Neural cell (in vitro differentiated cells): ENCODE data around the gene ACTG1. TPM values are rescaled to one million over a fixed set of nuclear protein-coding genes. Genes with fewer than 3 reads are reported as not detected.

Experiments
- H2AFZ ChIP-seq: fragments of 200-600, 300-800 bp; sonication (generic), shearing (Covaris generic); 2 replicates; pipeline ENCODE4 v1.6.0; 2014; ENCODE audit warnings: low read depth, mild to moderate bottlenecking, antibody characterized with exemption, low read length, moderate library complexity
- H3F3A ChIP-seq: fragments of 200-600 bp; shearing (Covaris generic); 2 replicates; pipeline ENCODE4 v1.6.1; 2016; ENCODE audit warnings: mild to moderate bottlenecking, moderate library complexity, mixed read lengths, antibody characterized with exemption, low read length; ENCODE audit not compliant: insufficient read depth, poor library complexity, severe bottlenecking
- H3K27ac ChIP-seq: fragments of 200-600, 300-800 bp; sonication (generic), shearing (Covaris generic); 2 replicates; pipeline ENCODE4 v1.5.1; 2014; ENCODE audit warnings: mild to moderate bottlenecking, low read length, moderate library complexity
- H3K27me3 ChIP-seq: fragments of 300-800, 200-600 bp; sonication (generic), shearing (Covaris generic); 2 replicates; pipeline ENCODE4 v1.6.0; 2014; ENCODE audit warnings: mild to moderate bottlenecking, low read depth, low read length, moderate library complexity; ENCODE audit not compliant: insufficient read depth
- H3K36me3 ChIP-seq: fragments of 300-800, 200-600 bp; sonication (generic), shearing (Covaris generic); 2 replicates; pipeline ENCODE4 v1.5.1; 2014; ENCODE audit warnings: mild to moderate bottlenecking, antibody characterized with exemption, low read length, moderate library complexity; ENCODE audit not compliant: insufficient read depth
- H3K4me2 ChIP-seq: fragments of 300-800, 200-600 bp; sonication (generic), shearing (Covaris generic); 2 replicates; pipeline ENCODE4 v1.6.0; 2014; ENCODE audit warnings: mild to moderate bottlenecking, low read length
- H3K4me3 ChIP-seq: fragments of 300-800, 200-600 bp; sonication (generic), shearing (Covaris generic); 2 replicates; pipeline ENCODE4 v1.5.1; 2014; ENCODE audit warnings: mild to moderate bottlenecking, low read length, moderate library complexity
- H3K79me2 ChIP-seq: fragments of 200-600 bp; shearing (Covaris generic); replicated peaks from 2 replicates; pipeline ENCODE4 v1.6.0; 2014; ENCODE audit warnings: mild to moderate bottlenecking, low read length, moderate library complexity; ENCODE audit not compliant: insufficient read depth
- H3K9ac ChIP-seq: fragments of 300-800, 200-600 bp; sonication (generic), shearing (Covaris generic); 2 replicates; pipeline ENCODE4 v1.6.1; 2016; ENCODE audit warnings: mild to moderate bottlenecking, low read length, mixed read lengths
- H3K9me2 ChIP-seq: fragments of 200-600 bp; shearing (Covaris generic); 2 replicates; pipeline ENCODE4 v1.6.1; 2016; ENCODE audit warnings: mild to moderate bottlenecking, low read length, mixed read lengths; ENCODE audit not compliant: insufficient read depth
- H3K9me3 ChIP-seq: fragments of 200-600, 300-800 bp; sonication (generic), shearing (Covaris generic); 2 replicates; pipeline ENCODE4 v1.6.1; 2016; ENCODE audit warnings: mild to moderate bottlenecking, mixed run types, low read length, moderate library complexity, mixed read lengths
- H4K20me1 ChIP-seq: fragments of 200-600 bp; shearing (Covaris generic); 2 replicates; pipeline ENCODE4 v1.6.1; 2016; ENCODE audit warnings: mild to moderate bottlenecking, mixed run types; ENCODE audit not compliant: insufficient read depth
- EP300 ChIP-seq: fragments of 450-650 bp; conservative IDR thresholded peaks from 2 replicates; pipeline ENCODE4 v1.6.1; 2014; ENCODE audit warnings: antibody characterized with exemption, mild to moderate bottlenecking, moderate library complexity; ENCODE audit not compliant: poor library complexity, severe bottlenecking
- EZH2 ChIP-seq: fragments of 200-600, 300-800 bp; shearing (Covaris generic), sonication (generic); IDR thresholded peaks from 2 replicates; pipeline ENCODE4 v1.6.1; 2014; ENCODE audit warnings: antibody characterized with exemption, low read length, borderline replicate concordance, mild to moderate bottlenecking; ENCODE audit not compliant: insufficient read depth, poor library complexity, severe bottlenecking
- MXI1 ChIP-seq: fragments of 450-650 bp; conservative IDR thresholded peaks from 2 replicates; pipeline ENCODE4 v1.6.1; 2014; ENCODE audit warnings: antibody characterized with exemption, mild to moderate bottlenecking; ENCODE audit not compliant: poor library complexity, severe bottlenecking
- POLR2AphosphoS5 ChIP-seq: IDR thresholded peaks from 2 replicates; pipeline ENCODE4 v1.6.1; 2012
- RAD21 ChIP-seq: fragments of 450-650 bp; conservative IDR thresholded peaks from 2 replicates; pipeline ENCODE4 v1.6.1; 2014; ENCODE audit warnings: antibody characterized with exemption, mild to moderate bottlenecking, moderate library complexity
- SMC3 ChIP-seq: fragments of 450-650 bp; conservative IDR thresholded peaks from 2 replicates; pipeline ENCODE4 v1.6.1; 2014; ENCODE audit warnings: antibody characterized with exemption, mild to moderate bottlenecking, moderate library complexity; ENCODE audit not compliant: poor library complexity
- TAF1 ChIP-seq: IDR thresholded peaks from 2 replicates; pipeline ENCODE4 v1.6.1; 2012; ENCODE audit warnings: low read depth
- polyA plus RNA-seq: library from polyadenylated mRNA; depleted of rRNA; stranded (reverse); fragments of >200 nt; gene quantifications from 2 replicates; pipeline ENCODE4 v1.2.3, GENCODE V29; 2014
- TF ChIP-seq, protein P1 (sequence below): IDR thresholded peaks from 2 replicates; pipeline ENCODE4 v1.6.1; 2012; ENCODE audit warnings: borderline replicate concordance
- TF ChIP-seq, protein P2 (sequence below): fragments of 450-650 bp; IDR thresholded peaks from 2 replicates; pipeline ENCODE4 v1.5.1; 2014; ENCODE audit warnings: antibody characterized with exemption, mild to moderate bottlenecking, moderate library complexity; ENCODE audit not compliant: poor library complexity, severe bottlenecking

ACTG1 gene
- polyA plus RNA-seq, 1 donor from 2014 or later, result 9,187 TPM

DNA sequence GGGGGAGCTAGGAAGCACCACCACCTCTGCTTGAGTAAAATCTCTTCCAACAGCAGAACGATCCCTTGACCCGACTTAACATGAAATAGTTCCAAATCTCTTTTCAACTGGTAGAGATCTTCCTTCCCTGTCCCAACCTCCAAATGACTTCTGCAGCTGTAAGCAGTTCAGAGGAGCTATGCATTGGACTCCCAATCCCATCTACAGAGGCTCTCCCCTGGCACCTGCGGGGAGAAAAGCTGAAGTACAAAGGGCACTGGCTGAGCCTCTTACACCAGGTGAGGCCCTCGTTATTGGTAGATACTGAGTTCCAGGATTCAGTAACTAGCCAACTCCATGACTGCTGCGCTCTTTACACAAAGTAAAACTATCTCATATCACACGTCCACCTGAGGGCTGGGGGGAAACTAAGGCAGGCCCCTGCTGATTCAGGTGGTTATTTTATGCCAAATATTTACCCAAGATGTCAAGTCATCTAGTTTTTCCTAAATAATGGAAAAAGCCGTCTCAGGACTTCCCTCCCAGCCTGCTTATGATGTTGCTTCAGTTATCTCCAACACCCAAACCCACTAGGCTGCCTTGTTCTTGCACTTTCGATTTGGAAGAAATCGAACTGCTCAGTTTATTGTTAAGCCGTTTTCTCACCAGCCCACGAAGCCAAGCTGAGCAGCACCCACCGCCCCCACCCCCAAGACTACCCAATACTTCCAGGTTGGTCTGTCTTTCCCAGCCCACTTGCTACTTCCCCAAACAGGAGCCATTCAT, 3.2 kb downstream of the ACTG1 start:
- H3K9ac ChIP-seq, result peak overlapping the region; percentile 99
- H3K27me3 ChIP-seq, result no peaks in the 10 kb centered on the region
- no peak overlapping the region for H2AFZ ChIP-seq
- peaks cover 62% of the 10 kb centered on the region for H3K79me2 ChIP-seq
- H3K27ac ChIP-seq, result peak overlapping the region; percentile 96
- peaks cover 8% of the 10 kb centered on the region for H3F3A ChIP-seq
- H3K9me2 ChIP-seq, result no peaks in the 10 kb centered on the region
- H3K4me3 ChIP-seq, result peak overlapping the region; percentile 99
- H3K36me3 ChIP-seq, result peaks cover 31% of the 10 kb centered on the region
- H3K4me2 ChIP-seq, result peak overlapping the region; percentile 97
- peaks cover 49% of the 10 kb centered on the region for H4K20me1 ChIP-seq
- no peaks in the 10 kb centered on the region for H3K9me3 ChIP-seq
- TF ChIP-seq TAF1, result no peak
- no peak for TF ChIP-seq SMC3
- TF ChIP-seq, protein P1, sequence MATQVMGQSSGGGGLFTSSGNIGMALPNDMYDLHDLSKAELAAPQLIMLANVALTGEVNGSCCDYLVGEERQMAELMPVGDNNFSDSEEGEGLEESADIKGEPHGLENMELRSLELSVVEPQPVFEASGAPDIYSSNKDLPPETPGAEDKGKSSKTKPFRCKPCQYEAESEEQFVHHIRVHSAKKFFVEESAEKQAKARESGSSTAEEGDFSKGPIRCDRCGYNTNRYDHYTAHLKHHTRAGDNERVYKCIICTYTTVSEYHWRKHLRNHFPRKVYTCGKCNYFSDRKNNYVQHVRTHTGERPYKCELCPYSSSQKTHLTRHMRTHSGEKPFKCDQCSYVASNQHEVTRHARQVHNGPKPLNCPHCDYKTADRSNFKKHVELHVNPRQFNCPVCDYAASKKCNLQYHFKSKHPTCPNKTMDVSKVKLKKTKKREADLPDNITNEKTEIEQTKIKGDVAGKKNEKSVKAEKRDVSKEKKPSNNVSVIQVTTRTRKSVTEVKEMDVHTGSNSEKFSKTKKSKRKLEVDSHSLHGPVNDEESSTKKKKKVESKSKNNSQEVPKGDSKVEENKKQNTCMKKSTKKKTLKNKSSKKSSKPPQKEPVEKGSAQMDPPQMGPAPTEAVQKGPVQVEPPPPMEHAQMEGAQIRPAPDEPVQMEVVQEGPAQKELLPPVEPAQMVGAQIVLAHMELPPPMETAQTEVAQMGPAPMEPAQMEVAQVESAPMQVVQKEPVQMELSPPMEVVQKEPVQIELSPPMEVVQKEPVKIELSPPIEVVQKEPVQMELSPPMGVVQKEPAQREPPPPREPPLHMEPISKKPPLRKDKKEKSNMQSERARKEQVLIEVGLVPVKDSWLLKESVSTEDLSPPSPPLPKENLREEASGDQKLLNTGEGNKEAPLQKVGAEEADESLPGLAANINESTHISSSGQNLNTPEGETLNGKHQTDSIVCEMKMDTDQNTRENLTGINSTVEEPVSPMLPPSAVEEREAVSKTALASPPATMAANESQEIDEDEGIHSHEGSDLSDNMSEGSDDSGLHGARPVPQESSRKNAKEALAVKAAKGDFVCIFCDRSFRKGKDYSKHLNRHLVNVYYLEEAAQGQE, result no peak
- no peak for TF ChIP-seq RAD21
- TF ChIP-seq MXI1, result no peak
- no peak for TF ChIP-seq EP300

DNA sequence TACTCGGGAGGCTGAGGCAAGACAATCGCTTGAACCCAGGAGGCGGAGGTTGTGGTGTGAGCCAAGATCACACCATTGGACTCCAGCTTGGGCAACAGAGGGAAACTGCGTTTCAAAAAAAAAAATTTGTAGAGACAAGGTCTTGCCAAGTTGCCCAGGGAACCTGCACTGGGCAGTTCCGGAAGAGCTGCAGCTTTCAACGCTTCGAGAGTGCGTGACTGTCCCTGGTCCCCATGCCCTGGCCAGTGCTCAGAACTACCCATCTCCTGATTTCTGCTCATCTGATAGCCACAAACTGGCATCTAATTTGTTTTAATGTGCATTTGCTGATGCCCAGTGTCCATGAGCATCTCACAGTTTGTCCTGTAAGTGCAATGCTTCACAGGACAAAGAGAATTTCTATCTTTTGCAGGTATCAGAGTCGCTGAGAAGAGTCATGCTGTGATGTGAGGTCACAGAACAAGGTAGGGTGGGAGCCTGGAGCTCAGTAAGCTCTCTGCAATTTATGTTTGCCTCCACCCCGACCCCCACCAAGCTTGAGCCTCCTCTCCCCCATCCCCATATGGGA, 3.9 kb downstream of the ACTG1 start:
- Histone ChIP-seq H3K79me2 (peaks cover 55% of the 10 kb centered on the region), H3K27ac (peak overlapping the region; percentile 96), H2AFZ (no peak overlapping the region), H3K27me3 (no peaks in the 10 kb centered on the region), H3K36me3 (peaks cover 31% of the 10 kb centered on the region), H4K20me1 (peaks cover 49% of the 10 kb centered on the region), H3K9me3 (no peaks in the 10 kb centered on the region), H3K9me2 (no peaks in the 10 kb centered on the region), H3F3A (peaks cover 8% of the 10 kb centered on the region), H3K4me2 (peak overlapping the region; percentile 97), H3K4me3 (peak overlapping the region; percentile 99), H3K9ac (peak overlapping the region; percentile 99)
- TF ChIP-seq, protein P1, result no peak
- TF ChIP-seq SMC3 (no peak), POLR2AphosphoS5 (peak; percentile 48), MXI1 (no peak), EZH2 (no peak)
- TF ChIP-seq, protein P2, sequence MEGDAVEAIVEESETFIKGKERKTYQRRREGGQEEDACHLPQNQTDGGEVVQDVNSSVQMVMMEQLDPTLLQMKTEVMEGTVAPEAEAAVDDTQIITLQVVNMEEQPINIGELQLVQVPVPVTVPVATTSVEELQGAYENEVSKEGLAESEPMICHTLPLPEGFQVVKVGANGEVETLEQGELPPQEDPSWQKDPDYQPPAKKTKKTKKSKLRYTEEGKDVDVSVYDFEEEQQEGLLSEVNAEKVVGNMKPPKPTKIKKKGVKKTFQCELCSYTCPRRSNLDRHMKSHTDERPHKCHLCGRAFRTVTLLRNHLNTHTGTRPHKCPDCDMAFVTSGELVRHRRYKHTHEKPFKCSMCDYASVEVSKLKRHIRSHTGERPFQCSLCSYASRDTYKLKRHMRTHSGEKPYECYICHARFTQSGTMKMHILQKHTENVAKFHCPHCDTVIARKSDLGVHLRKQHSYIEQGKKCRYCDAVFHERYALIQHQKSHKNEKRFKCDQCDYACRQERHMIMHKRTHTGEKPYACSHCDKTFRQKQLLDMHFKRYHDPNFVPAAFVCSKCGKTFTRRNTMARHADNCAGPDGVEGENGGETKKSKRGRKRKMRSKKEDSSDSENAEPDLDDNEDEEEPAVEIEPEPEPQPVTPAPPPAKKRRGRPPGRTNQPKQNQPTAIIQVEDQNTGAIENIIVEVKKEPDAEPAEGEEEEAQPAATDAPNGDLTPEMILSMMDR, result no peak
